GM12878 (cell line): ENCODE measurements around the gene TBX5. TPM values are rescaled to one million over a fixed set of nuclear protein-coding genes. Genes with fewer than 3 reads are reported as not detected.

ENCODE experiments used
- ATAC-seq: fragments of 200-7000 bp; cut with Tn5 transposase; 3 replicates; pipeline ENCODE4 v1.9.1; 2020; ENCODE audit warnings: mild to moderate bottlenecking, moderate library complexity
- BruUV-seq: library from RNA; stranded (reverse); fragments of 400-500 nt; replicated peaks from 2 replicates; lab custom pipeline; 2021; lab: Mats Ljungman, UMichigan
- CTCF ChIA-PET: fragments of 300-600 bp; sonication (Branson Sonifier 250); formaldehyde crosslinking; extraction: SDS; loops from one replicate; lab custom pipeline; 2021; ENCODE audit warnings: inconsistent platforms; lab: Yijun Ruan, JAX
- POLR2A ChIA-PET: fragments of 350-600 bp; formaldehyde crosslinking; extraction: SDS; loops from one replicate; lab custom pipeline; 2021; ENCODE audit warnings: inconsistent platforms; lab: Charles Lee
- RAD21 ChIA-PET: fragments of 300-600 bp; sonication (Branson Sonifier 250); formaldehyde crosslinking; loops from one replicate; lab custom pipeline; 2023; ENCODE audit warnings: antibody characterized with exemption; ENCODE audit not compliant: unreplicated experiment; lab: Charles Lee
- SMC1A ChIA-PET: fragments of 300-600 bp; sonication (Branson Sonifier 250); formaldehyde crosslinking; loops from one replicate; lab custom pipeline; 2023; ENCODE audit not compliant: unreplicated experiment, uncharacterized antibody; lab: Charles Lee
- DNase-seq: peaks from one replicate; pipeline ENCODE4 v3.0.0-alpha.2; 2011; ENCODE audit warnings: low read depth, low spot score
- FAIRE-seq: peaks from 3 replicates; lab custom pipeline; 2011; peaks lifted over from hg19 to GRCh38; lab: Jason Lieb, UNC
- H2AFZ ChIP-seq: 2 replicates; pipeline ENCODE4 v1.6.0; 2011; ENCODE audit warnings: low read depth, low read length, control low read depth; ENCODE audit not compliant: control insufficient read depth
- H3K27ac ChIP-seq: 2 replicates; pipeline ENCODE4 v1.5.1; 2011; ENCODE audit warnings: control low read depth; ENCODE audit not compliant: control insufficient read depth, insufficient read depth
- H3K27me3 ChIP-seq, 2 experiments: replicated peaks in 1 of 2; 2 replicates each; pipeline versions ENCODE4 v1.6.0 to v1.6.1; 2011; ENCODE audit warnings: low read length in 1 of 2; ENCODE audit not compliant: control insufficient read depth in 2 of 2, insufficient read depth in 2 of 2
- H3K36me3 ChIP-seq, 2 experiments: 2 replicates each; pipeline ENCODE4 v1.5.1; 2011; ENCODE audit warnings: low read length in 1 of 2; ENCODE audit not compliant: control insufficient read depth in 2 of 2, insufficient read depth in 2 of 2
- H3K4me1 ChIP-seq: 2 replicates; pipeline ENCODE4 v1.6.1; 2011; ENCODE audit warnings: mild to moderate bottlenecking, low read length, moderate library complexity, mixed read lengths; ENCODE audit not compliant: control insufficient read depth, insufficient read depth
- H3K4me2 ChIP-seq: 2 replicates; pipeline ENCODE4 v1.6.0; 2011; ENCODE audit warnings: control low read depth; ENCODE audit not compliant: control insufficient read depth, insufficient read depth
- H3K4me3 ChIP-seq: fragments of 200-600 bp; sonication (generic); 2 replicates; pipeline ENCODE4 v1.5.1; 2016
- H3K79me2 ChIP-seq: 2 replicates; pipeline ENCODE4 v1.6.0; 2011; ENCODE audit warnings: low read length; ENCODE audit not compliant: control insufficient read depth, insufficient read depth
- H3K9ac ChIP-seq: 2 replicates; pipeline ENCODE4 v1.8.0; 2011; ENCODE audit warnings: low read length, control low read depth, mixed read lengths; ENCODE audit not compliant: control insufficient read depth, insufficient read depth
- H3K9me3 ChIP-seq: replicated peaks from 3 replicates; pipeline ENCODE4 v1.5.1; 2011; ENCODE audit warnings: mild to moderate bottlenecking, low read length; ENCODE audit not compliant: control insufficient read depth, insufficient read depth
- H4K20me1 ChIP-seq: 2 replicates; pipeline ENCODE4 v1.6.0; 2011; ENCODE audit not compliant: control insufficient read depth, insufficient read depth
- CBX5 ChIP-seq: sonication (generic); IDR thresholded peaks from 2 replicates; pipeline ENCODE4 v1.6.1; 2016; ENCODE audit warnings: low read depth, moderate library complexity, mild to moderate bottlenecking, inconsistent platforms
- CHD2 ChIP-seq: IDR thresholded peaks from 2 replicates; pipeline ENCODE4 v1.6.1; 2011; ENCODE audit warnings: low read depth, low read length, improper control_type of control experiment, borderline replicate concordance
- EP300 ChIP-seq, 2 experiments: fragments of 150-350 bp in 1 of 2; IDR thresholded peaks; 2 replicates each; pipeline ENCODE4 v1.6.1; 2011 to 2012; ENCODE audit warnings: low read depth in 2 of 2, low read length in 2 of 2, borderline replicate concordance in 1 of 2, improper control_type of control experiment in 1 of 2, inconsistent platforms in 1 of 2; ENCODE audit not compliant: control insufficient read depth in 1 of 2
- GATAD2B ChIP-seq: fragments of 450-650 bp; conservative IDR thresholded peaks from 2 replicates; pipeline ENCODE4 v1.6.1; 2017; ENCODE audit warnings: low read depth, mild to moderate bottlenecking, moderate library complexity
- KDM1A ChIP-seq: fragments of 200-600 bp; sonication (generic); IDR thresholded peaks from 2 replicates; pipeline ENCODE4 v1.6.1; 2016; ENCODE audit warnings: borderline replicate concordance
- LARP7 ChIP-seq: fragments of 450-650 bp; IDR thresholded peaks from 2 replicates; pipeline ENCODE4 v1.6.1; 2017; ENCODE audit warnings: mild to moderate bottlenecking
- MEF2B ChIP-seq: fragments of 450-650 bp; IDR thresholded peaks from 2 replicates; pipeline ENCODE4 v1.6.1; 2018; ENCODE audit warnings: mild to moderate bottlenecking, moderate library complexity; ENCODE audit not compliant: partially characterized antibody, poor library complexity, severe bottlenecking
- NFXL1 ChIP-seq: fragments of 450-650 bp; IDR thresholded peaks from 2 replicates; pipeline ENCODE4 v1.6.1; 2017; ENCODE audit warnings: antibody characterized with exemption, mild to moderate bottlenecking, borderline replicate concordance
- POLR2AphosphoS2 ChIP-seq: IDR thresholded peaks from 2 replicates; pipeline ENCODE4 v1.6.1; 2011; ENCODE audit warnings: low read depth, mild to moderate bottlenecking, low read length, improper control_type of control experiment, moderate library complexity
- POU2F2 ChIP-seq: IDR thresholded peaks from 3 replicates; pipeline ENCODE4 v1.6.1; 2011; ENCODE audit warnings: low read depth, mild to moderate bottlenecking, low read length, borderline replicate concordance
- RCOR1 ChIP-seq: conservative IDR thresholded peaks from 2 replicates; pipeline ENCODE4 v1.6.1; 2012; ENCODE audit warnings: low read depth, low read length, improper control_type of control experiment
- RELA ChIP-seq: fragments of 450-650 bp; IDR thresholded peaks from 2 replicates; pipeline ENCODE4 v1.8.0; 2014; ENCODE audit warnings: borderline replicate concordance; ENCODE audit not compliant: partially characterized antibody
- RELB ChIP-seq: fragments of 450-650 bp; IDR thresholded peaks from 2 replicates; pipeline ENCODE4 v1.6.1; 2017; ENCODE audit warnings: low read depth, mild to moderate bottlenecking, moderate library complexity
- SPI1 ChIP-seq: IDR thresholded peaks from 2 replicates; pipeline ENCODE4 v1.6.1; 2011; ENCODE audit warnings: low read depth, mild to moderate bottlenecking, low read length, moderate library complexity, borderline replicate concordance; ENCODE audit not compliant: insufficient read depth
- TCF12 ChIP-seq: IDR thresholded peaks from 2 replicates; pipeline ENCODE4 v1.6.1; 2011; ENCODE audit warnings: low read depth, mild to moderate bottlenecking, low read length
- TCF7 ChIP-seq: IDR thresholded peaks from 2 replicates; pipeline ENCODE4 v1.6.1; 2014; ENCODE audit warnings: antibody characterized with exemption, borderline replicate concordance
- ZNF207 ChIP-seq: fragments of 450-650 bp; IDR thresholded peaks from 2 replicates; pipeline ENCODE4 v1.6.1; 2014; ENCODE audit warnings: antibody characterized with exemption, mild to moderate bottlenecking, borderline replicate concordance
- ZSCAN29 ChIP-seq: fragments of 450-650 bp; IDR thresholded peaks from 2 replicates; pipeline ENCODE4 v1.6.1; 2017; ENCODE audit warnings: mild to moderate bottlenecking, moderate library complexity
- WGBS: methylation state at CpG from one replicate; pipeline ENCODE4 v1.1.6; 2016; ENCODE audit warnings: low lambda C conversion rate; ENCODE audit not compliant: insufficient replicate concordance, insufficient coverage; ENCODE audit errors: missing lambda C conversion rate; 5-methylcytosine and 5-hydroxymethylcytosine counted together
- in situ Hi-C: fragments of 300-500 bp; cut with MboI; formaldehyde crosslinking; loops from 9 replicates; pipeline ENCODE4 v1.14.3; 2018; ENCODE audit warnings: mixed read lengths
- intact Hi-C: fragments of 100-400 bp; cut with micrococcal nuclease; formaldehyde crosslinking; loops from one replicate; pipeline ENCODE4 v1.14.2; 2022; ENCODE audit not compliant: unreplicated experiment
- polyA plus RNA-seq, 11 experiments: library from polyadenylated mRNA; depleted of rRNA in 4 of 11; unstranded in 6 of 11; stranded (reverse) in 5 of 11; fragments of >200 nt; fragmentation: Nextera tagmentation in 4 of 11; fragmentation: Illumina TruSeq in 1 of 11; extraction: Ambion mirVana in 4 of 11; extraction: Trizol in 1 of 11; gene quantifications; 1 replicate in 1 of 11; 2 replicates in 10 of 11; pipeline versions ENCODE4 v1.2.1 to v1.2.3, GENCODE V29; 2011 to 2016; ENCODE audit warnings: inconsistent platforms in 2 of 11, missing spikeins in 2 of 11, low read depth in 1 of 11
- total RNA-seq, 4 experiments: library from RNA; depleted of rRNA in 3 of 4; stranded (reverse); fragments of >200 nt in 3 of 4; fragmentation: Illumina TruSeq in 1 of 4; extraction: Trizol in 1 of 4; gene quantifications; 2 replicates each; pipeline versions ENCODE4 v1.2.1 to v1.2.3, GENCODE V29; 2013 to 2021
- TF ChIP-seq, protein P1 (sequence below): fragments of 450-650 bp; IDR thresholded peaks from 2 replicates; pipeline ENCODE4 v1.6.1; 2016; ENCODE audit warnings: mild to moderate bottlenecking
- TF ChIP-seq, protein P2 (sequence below): fragments of 450-650 bp; IDR thresholded peaks from 2 replicates; pipeline ENCODE4 v1.6.1; 2017; ENCODE audit warnings: borderline replicate concordance

Gene TBX5
- total and polyA plus RNA-seq, 10 of the 15 experiments (the other 5 are each of a cell fraction or from before 2014, with no cell fraction given), result 0.04 TPM; not detected in 9

GRCh38 chr12:114384739-114385138, 21.2 kb downstream of the TBX5 start (continued):
- TF ChIP-seq EP300 (IDR thresholded peaks at IDR 0.05; ENCODE audit: borderline replicate concordance in 1 of 2, control insufficient read depth in 1 of 2, low read depth in 2 of 2, low read length in 2 of 2), result no peak
- TF ChIP-seq, protein P1, sequence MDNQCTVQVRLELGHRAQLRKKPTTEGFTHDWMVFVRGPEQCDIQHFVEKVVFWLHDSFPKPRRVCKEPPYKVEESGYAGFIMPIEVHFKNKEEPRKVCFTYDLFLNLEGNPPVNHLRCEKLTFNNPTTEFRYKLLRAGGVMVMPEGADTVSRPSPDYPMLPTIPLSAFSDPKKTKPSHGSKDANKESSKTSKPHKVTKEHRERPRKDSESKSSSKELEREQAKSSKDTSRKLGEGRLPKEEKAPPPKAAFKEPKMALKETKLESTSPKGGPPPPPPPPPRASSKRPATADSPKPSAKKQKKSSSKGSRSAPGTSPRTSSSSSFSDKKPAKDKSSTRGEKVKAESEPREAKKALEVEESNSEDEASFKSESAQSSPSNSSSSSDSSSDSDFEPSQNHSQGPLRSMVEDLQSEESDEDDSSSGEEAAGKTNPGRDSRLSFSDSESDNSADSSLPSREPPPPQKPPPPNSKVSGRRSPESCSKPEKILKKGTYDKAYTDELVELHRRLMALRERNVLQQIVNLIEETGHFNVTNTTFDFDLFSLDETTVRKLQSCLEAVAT, result no peak

DNA sequence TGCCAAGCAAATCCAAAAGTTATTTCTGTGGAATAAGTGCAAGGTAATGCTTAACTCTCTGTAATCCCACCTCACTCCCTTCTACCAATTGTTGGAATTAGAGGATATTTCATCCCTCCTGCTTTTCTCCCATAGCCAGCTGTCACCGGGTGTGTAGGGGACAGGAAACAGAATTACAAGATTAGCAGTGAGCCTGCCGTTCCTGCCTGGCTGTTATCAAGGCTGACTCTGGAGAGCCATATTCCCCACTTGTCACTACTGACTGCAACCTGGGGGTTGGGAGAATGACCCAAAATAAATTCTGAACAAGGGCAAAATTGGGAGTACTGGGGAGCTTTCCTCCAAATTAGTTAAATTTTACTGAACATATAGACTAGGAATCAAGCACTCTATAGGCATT, 24.8 kb downstream of the TBX5 start:
- BruUV-seq, result no TSS peak
- no peaks in the 10 kb centered on the region for H3K4me1 ChIP-seq
- ChIA-PET POLR2A (no interaction called here), CTCF (no interaction called here), RAD21 (no interaction called here), SMC1A (no interaction called here)
- H3K4me2 ChIP-seq, result no peak overlapping the region
- no peak for ATAC-seq
- FAIRE-seq, result no peak
- H3K9me3 ChIP-seq, result no peaks in the 10 kb centered on the region
- no peaks in the 10 kb centered on the region for H3K36me3 ChIP-seq
- H4K20me1 ChIP-seq, result no peaks in the 10 kb centered on the region
- no peak for DNase-seq
- no peak overlapping the region for H3K4me3 ChIP-seq
- H3K9ac ChIP-seq, result no peak overlapping the region
- no peaks in the 10 kb centered on the region for H3K79me2 ChIP-seq
- 0% methylated on average over 2 of the region's 2 CpGs for WGBS
- in situ Hi-C loops, result no loop called here
- H2AFZ ChIP-seq, result no peak overlapping the region
- intact Hi-C loops, result no loop called here
- 0 out of 4 replicates have a peak, but pooled peaks cover 0 to 1% of the 10 kb centered on the region in 2 experiments for H3K27me3 ChIP-seq
- no peak overlapping the region for H3K27ac ChIP-seq
- TF ChIP-seq NFXL1 (no peak), TCF12 (no peak), RCOR1 (no peak), RELB (no peak), RELA (no peak), LARP7 (no peak), POLR2AphosphoS2 (no peak), ZNF207 (no peak), GATAD2B (no peak), TCF7 (no peak), CHD2 (no peak), CBX5 (no peak), KDM1A (no peak), ZSCAN29 (no peak), POU2F2 (no peak), MEF2B (no peak), SPI1 (no peak)
- TF ChIP-seq, protein P2, sequence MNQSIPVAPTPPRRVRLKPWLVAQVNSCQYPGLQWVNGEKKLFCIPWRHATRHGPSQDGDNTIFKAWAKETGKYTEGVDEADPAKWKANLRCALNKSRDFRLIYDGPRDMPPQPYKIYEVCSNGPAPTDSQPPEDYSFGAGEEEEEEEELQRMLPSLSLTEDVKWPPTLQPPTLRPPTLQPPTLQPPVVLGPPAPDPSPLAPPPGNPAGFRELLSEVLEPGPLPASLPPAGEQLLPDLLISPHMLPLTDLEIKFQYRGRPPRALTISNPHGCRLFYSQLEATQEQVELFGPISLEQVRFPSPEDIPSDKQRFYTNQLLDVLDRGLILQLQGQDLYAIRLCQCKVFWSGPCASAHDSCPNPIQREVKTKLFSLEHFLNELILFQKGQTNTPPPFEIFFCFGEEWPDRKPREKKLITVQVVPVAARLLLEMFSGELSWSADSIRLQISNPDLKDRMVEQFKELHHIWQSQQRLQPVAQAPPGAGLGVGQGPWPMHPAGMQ, result no peak
